ENCODE results near the gene LIN7B. TPM values are rescaled to one million over a fixed set of nuclear protein-coding genes. Genes with fewer than 3 reads are reported as not detected.

Gene LIN7B
- total and polyA plus RNA-seq, 2 of the 13 experiments (the other 11 are each of a cell fraction or from before 2014, with no cell fraction given) = 5.3 to 7.6 TPM

DNA sequence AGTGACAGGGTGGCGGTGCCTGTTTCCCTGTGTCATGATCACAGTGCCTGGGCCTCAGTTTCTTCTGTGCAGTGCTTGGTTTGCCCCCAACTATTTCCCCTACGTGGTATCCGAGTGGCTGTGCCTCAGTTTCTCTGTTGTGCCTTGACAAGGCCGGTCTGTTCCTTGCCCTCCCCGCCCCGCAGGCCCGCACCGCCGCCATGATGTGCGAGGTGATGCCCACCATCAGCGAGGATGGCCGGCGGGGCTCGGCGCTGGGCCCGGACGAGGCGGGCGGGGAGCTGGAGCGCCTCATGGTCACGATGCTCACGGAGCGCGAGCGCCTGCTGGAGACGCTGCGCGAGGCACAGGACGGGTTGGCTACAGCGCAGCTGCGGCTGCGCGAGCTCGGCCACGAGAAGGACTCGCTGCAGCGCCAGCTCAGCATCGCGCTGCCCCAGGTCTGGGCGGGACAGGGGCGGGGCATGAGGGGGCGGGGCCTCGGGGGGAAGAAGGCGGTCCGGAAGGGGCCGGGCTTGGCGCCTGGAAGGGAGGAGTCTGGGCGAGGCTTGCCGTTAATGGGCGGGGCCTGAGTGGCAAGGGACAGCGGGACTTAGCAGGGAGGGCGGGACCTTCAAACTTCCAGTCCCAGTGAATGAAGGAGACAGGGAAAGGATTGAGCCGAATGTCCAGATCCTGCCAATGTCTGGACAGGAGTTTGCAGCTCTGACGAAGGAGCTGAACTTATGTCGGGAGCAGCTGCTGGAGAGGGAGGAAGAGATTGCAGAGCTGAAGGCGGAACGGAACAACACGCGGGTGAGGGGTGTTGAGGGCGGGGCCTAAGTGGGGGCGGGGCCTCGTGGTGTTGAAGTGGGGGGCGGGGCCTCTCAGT is 13.7 kb downstream of the LIN7B start (continued):
- TF ChIP-seq, protein P1, sequence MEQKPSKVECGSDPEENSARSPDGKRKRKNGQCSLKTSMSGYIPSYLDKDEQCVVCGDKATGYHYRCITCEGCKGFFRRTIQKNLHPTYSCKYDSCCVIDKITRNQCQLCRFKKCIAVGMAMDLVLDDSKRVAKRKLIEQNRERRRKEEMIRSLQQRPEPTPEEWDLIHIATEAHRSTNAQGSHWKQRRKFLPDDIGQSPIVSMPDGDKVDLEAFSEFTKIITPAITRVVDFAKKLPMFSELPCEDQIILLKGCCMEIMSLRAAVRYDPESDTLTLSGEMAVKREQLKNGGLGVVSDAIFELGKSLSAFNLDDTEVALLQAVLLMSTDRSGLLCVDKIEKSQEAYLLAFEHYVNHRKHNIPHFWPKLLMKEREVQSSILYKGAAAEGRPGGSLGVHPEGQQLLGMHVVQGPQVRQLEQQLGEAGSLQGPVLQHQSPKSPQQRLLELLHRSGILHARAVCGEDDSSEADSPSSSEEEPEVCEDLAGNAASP (CRISPR knock-in tag; IDR thresholded peaks at IDR 0.05; ENCODE audit: borderline replicate concordance) = peak; percentile 78; the same call in 1 of the 2 replicates
- TF ChIP-seq CHD4 (IDR thresholded peaks at IDR 0.05; ENCODE audit: borderline replicate concordance, low read length) (no peak), ZNF782 (CRISPR knock-in tag; IDR thresholded peaks at IDR 0.05; ENCODE audit: borderline replicate concordance) (peak; percentile 100), GFI1 (CRISPR knock-in tag; IDR thresholded peaks at IDR 0.05; ENCODE audit: borderline replicate concordance) (peak; percentile 67; the same call in 1 of the 2 replicates), HNRNPLL (IDR thresholded peaks at IDR 0.05; ENCODE audit: low read depth, low read length, poor library complexity, severe bottlenecking) (peak; percentile 57), CHCHD3 (CRISPR knock-in tag; IDR thresholded peaks at IDR 0.05) (peak; percentile 99), SAP130 (CRISPR knock-in tag; IDR thresholded peaks at IDR 0.05; ENCODE audit: low read depth) (peak; percentile 95), PHF20 (CRISPR knock-in tag; IDR thresholded peaks at IDR 0.05) (peak; percentile 66), EP300 (IDR thresholded peaks at IDR 0.05; ENCODE audit: low read depth in 2 of 2, low read length in 2 of 2) (0 out of 4 replicates have a peak, but pooled peaks of 1 of the 2 experiments have one; percentile 4), EP300 (CRISPR knock-in tag; IDR thresholded peaks at IDR 0.05; ENCODE audit: borderline replicate concordance) (peak; percentile 79), MAFG (CRISPR knock-in tag; IDR thresholded peaks at IDR 0.05) (0 out of 2 replicates have a peak, but pooled peaks have one; percentile 62), U2AF1 (optimal IDR thresholded peaks at IDR 0.05; ENCODE audit: low read depth, low read length) (no peak), TEAD2 (CRISPR knock-in tag; IDR thresholded peaks at IDR 0.05) (peak; percentile 99), CREM (IDR thresholded peaks at IDR 0.05) (no peak), CREM (CRISPR knock-in tag; IDR thresholded peaks at IDR 0.05) (0 out of 2 replicates have a peak, but pooled peaks have one; percentile 28), CBX5 (CRISPR knock-in tag; IDR thresholded peaks at IDR 0.05; ENCODE audit: borderline replicate concordance) (peak; percentile 95), KLF15 (CRISPR knock-in tag; IDR thresholded peaks at IDR 0.05; ENCODE audit: borderline replicate concordance) (peak; percentile 98; the same call in 1 of the 2 replicates)
- TF ChIP-seq, protein P2, sequence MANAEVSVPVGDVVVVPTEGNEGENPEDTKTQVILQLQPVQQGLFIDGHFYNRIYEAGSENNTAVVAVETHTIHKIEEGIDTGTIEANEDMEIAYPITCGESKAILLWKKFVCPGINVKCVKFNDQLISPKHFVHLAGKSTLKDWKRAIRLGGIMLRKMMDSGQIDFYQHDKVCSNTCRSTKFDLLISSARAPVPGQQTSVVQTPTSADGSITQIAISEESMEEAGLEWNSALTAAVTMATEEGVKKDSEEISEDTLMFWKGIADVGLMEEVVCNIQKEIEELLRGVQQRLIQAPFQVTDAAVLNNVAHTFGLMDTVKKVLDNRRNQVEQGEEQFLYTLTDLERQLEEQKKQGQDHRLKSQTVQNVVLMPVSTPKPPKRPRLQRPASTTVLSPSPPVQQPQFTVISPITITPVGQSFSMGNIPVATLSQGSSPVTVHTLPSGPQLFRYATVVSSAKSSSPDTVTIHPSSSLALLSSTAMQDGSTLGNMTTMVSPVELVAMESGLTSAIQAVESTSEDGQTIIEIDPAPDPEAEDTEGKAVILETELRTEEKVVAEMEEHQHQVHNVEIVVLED (CRISPR knock-in tag; IDR thresholded peaks at IDR 0.05; ENCODE audit: borderline replicate concordance) = peak; percentile 72
- TF ChIP-seq, protein P3, sequence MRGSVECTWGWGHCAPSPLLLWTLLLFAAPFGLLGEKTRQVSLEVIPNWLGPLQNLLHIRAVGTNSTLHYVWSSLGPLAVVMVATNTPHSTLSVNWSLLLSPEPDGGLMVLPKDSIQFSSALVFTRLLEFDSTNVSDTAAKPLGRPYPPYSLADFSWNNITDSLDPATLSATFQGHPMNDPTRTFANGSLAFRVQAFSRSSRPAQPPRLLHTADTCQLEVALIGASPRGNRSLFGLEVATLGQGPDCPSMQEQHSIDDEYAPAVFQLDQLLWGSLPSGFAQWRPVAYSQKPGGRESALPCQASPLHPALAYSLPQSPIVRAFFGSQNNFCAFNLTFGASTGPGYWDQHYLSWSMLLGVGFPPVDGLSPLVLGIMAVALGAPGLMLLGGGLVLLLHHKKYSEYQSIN (CRISPR knock-in tag; IDR thresholded peaks at IDR 0.05; ENCODE audit: borderline replicate concordance) = no peak
- TF ChIP-seq, protein P4, sequence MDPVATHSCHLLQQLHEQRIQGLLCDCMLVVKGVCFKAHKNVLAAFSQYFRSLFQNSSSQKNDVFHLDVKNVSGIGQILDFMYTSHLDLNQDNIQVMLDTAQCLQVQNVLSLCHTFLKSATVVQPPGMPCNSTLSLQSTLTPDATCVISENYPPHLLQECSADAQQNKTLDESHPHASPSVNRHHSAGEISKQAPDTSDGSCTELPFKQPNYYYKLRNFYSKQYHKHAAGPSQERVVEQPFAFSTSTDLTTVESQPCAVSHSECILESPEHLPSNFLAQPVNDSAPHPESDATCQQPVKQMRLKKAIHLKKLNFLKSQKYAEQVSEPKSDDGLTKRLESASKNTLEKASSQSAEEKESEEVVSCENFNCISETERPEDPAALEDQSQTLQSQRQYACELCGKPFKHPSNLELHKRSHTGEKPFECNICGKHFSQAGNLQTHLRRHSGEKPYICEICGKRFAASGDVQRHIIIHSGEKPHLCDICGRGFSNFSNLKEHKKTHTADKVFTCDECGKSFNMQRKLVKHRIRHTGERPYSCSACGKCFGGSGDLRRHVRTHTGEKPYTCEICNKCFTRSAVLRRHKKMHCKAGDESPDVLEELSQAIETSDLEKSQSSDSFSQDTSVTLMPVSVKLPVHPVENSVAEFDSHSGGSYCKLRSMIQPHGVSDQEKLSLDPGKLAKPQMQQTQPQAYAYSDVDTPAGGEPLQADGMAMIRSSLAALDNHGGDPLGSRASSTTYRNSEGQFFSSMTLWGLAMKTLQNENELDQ (CRISPR knock-in tag; IDR thresholded peaks at IDR 0.05; ENCODE audit: borderline replicate concordance) = peak; percentile 96
- TF ChIP-seq, protein P5, sequence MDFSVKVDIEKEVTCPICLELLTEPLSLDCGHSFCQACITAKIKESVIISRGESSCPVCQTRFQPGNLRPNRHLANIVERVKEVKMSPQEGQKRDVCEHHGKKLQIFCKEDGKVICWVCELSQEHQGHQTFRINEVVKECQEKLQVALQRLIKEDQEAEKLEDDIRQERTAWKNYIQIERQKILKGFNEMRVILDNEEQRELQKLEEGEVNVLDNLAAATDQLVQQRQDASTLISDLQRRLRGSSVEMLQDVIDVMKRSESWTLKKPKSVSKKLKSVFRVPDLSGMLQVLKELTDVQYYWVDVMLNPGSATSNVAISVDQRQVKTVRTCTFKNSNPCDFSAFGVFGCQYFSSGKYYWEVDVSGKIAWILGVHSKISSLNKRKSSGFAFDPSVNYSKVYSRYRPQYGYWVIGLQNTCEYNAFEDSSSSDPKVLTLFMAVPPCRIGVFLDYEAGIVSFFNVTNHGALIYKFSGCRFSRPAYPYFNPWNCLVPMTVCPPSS (IDR thresholded peaks at IDR 0.05) = no peak

All from HepG2 (cell line).